ENCODE measurements around the gene ATG9B. TPM values are rescaled to one million over a fixed set of nuclear protein-coding genes. Genes with fewer than 3 reads are reported as not detected.

The ATG9B gene
- total RNA-seq, 1 donor from 2014 or later: 0.38 TPM

DNA sequence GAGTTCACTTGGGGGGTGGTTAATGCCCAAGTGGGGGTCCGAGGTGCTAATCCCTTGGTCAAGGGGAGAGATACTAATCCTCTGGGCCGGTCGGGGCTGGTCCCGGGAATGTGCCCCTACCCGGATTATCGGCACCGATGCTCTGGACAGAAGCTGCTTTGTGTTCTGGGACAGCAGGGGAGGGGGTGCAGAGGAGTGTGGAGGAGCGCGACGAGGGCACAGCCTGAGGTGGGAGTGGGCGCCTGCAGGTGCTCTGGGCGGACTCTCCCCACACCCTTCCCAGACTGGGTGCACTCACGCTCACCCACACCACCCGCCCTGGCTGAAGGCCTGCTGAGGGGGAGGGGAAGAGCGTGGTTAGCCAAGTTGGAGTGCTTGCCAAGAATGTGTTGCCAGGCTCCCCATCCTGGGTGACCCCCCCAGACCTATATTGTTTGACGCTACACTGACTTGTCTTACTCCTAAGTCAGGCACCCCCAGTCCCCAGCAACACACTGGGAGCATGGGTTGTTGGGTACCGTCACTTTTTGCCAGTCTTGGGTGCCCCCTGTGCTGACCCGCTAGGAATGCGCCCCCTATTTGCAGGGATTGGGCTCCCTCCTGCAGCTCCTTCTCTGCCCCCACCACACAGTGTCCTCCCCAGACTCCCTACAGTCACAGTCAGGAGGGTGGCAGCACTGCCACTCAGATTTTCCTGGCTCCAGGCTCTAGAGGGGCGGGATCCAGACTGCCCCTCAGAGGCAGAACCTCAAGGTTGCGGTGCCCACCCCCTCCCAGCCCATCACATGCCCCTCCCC is 36.3 kb upstream of the ATG9B start:
- peaks cover 44% of the 10 kb centered on the region for H3K4me1 ChIP-seq
- TF ChIP-seq CTCF (IDR thresholded peaks at IDR 0.05): no peak
- DNase-seq (no peak), ATAC-seq (no peak)
- H3K4me3 ChIP-seq: peak overlapping the region; percentile 72
- peaks cover 29% of the 10 kb centered on the region for H3K36me3 ChIP-seq
- peak overlapping the region; percentile 97 for H3K27ac ChIP-seq
- no peaks in the 10 kb centered on the region for H3K9me3 ChIP-seq
- intact Hi-C loops (cut with DNase I): no loop called here
- no peaks in the 10 kb centered on the region for H3K27me3 ChIP-seq (ENCODE audit: low read depth)

DNA sequence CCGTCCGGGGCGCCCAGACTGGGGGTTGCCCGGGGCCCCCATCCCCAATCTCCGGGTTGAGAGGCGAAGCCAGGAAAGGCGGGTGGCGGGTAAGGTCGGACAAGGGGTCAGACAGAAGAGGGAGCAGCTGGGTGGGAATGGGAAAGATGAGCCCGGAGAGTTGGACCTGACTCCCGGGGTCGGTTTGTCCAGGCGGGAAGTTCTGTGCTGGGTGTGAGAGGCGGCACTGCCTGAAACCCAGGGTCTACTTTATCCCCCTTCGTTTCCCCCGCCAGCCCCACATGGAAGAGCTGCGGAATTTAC is 35.8 kb upstream of the ATG9B start:
- H3K4me3 ChIP-seq: peak overlapping the region; percentile 72
- H3K9me3 ChIP-seq: no peaks in the 10 kb centered on the region
- DNase-seq (no peak), ATAC-seq (no peak)
- H3K36me3 ChIP-seq: peaks cover 23% of the 10 kb centered on the region
- no peak for TF ChIP-seq CTCF (IDR thresholded peaks at IDR 0.05)
- intact Hi-C loops (cut with DNase I): no loop called here
- H3K27ac ChIP-seq: peak overlapping the region; percentile 97
- H3K27me3 ChIP-seq (ENCODE audit: low read depth): no peaks in the 10 kb centered on the region
- peaks cover 44% of the 10 kb centered on the region for H3K4me1 ChIP-seq

DNA sequence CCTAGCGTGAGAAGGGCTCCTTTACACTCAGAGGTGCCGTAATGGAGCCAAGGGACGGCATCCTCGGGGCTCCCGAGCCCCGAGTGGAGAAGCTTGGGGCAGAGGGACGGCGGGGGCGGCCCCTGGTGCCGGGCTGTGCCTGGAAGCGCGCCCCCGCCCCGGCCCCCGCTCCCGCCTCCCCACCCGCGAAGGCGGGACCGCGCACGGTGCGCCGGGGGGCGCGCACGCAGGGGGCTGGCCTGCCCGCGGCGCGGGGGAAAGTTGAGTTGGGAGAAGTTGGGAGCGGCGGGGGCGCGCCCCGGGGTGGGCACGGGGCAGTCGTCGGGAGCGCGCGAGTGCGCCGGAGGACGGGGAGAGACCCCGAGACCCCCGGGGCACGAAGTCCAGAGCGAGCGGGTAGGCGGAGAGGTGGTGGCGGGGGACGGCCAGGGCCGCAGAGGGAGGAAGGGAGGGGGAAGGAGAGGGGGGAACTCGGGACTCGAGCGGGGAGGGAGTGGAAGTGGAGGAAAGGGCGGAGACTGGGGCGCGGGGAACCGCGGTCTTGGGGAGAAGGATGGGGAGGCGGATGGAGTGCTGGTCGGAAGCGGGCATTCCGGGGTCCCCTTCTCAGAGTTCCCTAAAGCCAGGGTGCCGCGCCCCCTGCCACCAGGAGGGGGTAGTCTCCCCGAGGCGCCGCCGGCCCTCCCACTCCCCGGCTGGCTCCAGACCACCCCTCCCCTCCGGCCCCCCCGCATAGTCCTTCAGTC is 35.2 kb upstream of the ATG9B start, which contains the start of gene SLC4A2:
SLC4A2 (plus strand) TSS at position 223 of the 746 bp plus-strand sequence. CDS start 2,399 bp downstream, outside the sequence.
- H3K4me3 ChIP-seq: peak within 1 kb of the TSS; percentile 72
- ATAC-seq (peak; percentile 69 to 74), DNase-seq (peak; percentile 86)
- H3K27ac ChIP-seq: peak within 1 kb of the TSS; percentile 97
- peaks cover 44% of the 10 kb centered on the region for H3K4me1 ChIP-seq
- H3K36me3 ChIP-seq: peaks cover 18% of the 10 kb centered on the region
- TF ChIP-seq CTCF (IDR thresholded peaks at IDR 0.05): peak; percentile 49
- H3K27me3 ChIP-seq (ENCODE audit: low read depth): no peaks in the 10 kb centered on the region
- intact Hi-C loops (cut with DNase I): no loop called here
- H3K9me3 ChIP-seq: no peaks in the 10 kb centered on the region

DNA sequence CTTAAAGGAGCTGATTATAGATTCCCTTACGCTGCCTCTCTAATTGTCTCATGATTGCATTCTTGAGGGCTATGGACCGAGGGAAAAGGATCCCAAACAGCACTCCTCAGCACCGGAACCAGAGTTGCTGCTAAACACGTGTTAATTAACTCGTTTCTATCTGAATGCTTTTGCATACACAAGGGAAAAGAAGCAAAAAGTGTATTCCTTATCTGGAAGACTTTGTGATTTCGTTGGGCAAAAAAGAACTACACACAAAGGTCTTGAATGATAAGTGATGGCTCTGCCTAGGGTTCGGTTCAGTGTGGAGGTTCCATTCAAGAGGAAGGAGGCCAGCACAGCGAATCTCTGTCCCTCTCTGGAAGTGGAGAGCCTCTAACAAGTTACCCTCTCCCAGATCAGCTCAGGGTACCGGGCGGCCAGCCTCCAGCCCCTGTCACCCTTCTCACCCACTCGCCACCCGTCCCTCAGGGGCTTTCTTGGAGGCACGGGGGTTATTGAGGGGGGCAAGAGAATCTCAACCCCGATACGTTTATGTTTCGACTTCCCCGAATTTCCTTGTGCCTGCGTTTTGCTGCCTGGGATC is 34.6 kb upstream of the ATG9B start:
- DNase-seq (no peak), ATAC-seq (no peak)
- intact Hi-C loops (cut with DNase I): no loop called here
- peaks cover 44% of the 10 kb centered on the region for H3K4me1 ChIP-seq
- H3K27me3 ChIP-seq (ENCODE audit: low read depth): no peaks in the 10 kb centered on the region
- peak overlapping the region; percentile 97 for H3K27ac ChIP-seq
- H3K9me3 ChIP-seq: no peaks in the 10 kb centered on the region
- TF ChIP-seq CTCF (IDR thresholded peaks at IDR 0.05): no peak
- H3K36me3 ChIP-seq: peaks cover 11% of the 10 kb centered on the region
- H3K4me3 ChIP-seq: peak overlapping the region; percentile 72

DNA sequence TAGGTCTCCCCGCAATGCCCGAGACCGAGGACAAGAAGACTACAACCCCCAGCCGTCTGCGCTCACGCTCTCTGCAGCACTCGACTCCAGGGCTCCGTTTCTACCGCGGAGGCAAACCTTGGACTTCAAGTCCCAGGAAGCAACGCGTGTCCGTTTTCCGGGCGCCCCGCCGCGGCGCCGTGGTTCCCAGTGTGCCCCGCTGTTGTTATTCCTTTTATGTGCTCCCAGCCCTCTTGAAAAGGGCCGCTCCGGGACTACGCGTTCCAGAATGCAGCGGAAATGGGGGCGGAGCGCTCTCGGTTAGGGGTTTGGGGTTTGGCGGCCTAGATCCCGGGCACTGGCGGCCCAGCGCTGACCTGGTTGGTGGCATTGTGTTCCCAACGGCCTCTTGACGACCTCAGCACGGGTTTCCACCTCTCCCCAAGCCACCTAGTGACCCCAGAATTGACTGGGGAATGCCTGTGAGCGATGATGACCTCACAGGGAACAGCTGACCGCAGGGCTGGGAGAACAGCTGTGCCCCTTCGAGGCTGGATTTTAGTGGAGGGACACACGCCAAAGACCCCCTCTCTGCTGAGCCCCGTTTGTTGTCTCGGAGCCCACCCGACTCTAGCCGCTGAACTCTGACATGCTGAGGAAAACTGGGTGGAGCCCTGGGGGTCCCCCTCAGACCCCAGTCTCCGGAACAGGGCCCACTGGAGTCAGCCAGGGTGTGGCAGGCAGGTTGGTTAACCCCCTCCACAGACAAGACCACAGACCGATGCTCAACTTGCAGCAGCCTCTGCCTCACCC is 33.9 kb upstream of the ATG9B start:
- intact Hi-C loops (cut with DNase I): no loop called here
- Histone ChIP-seq H3K9me3 (no peaks in the 10 kb centered on the region), H3K27me3 (ENCODE audit: low read depth) (no peaks in the 10 kb centered on the region), H3K27ac (peak overlapping the region; percentile 97), H3K4me1 (peaks cover 48% of the 10 kb centered on the region), H3K4me3 (peak overlapping the region; percentile 72), H3K36me3 (peaks cover 10% of the 10 kb centered on the region)
- peak; percentile 88 to 92 for ATAC-seq
- DNase-seq: peak; percentile 99
- no peak for TF ChIP-seq CTCF (IDR thresholded peaks at IDR 0.05)

All from lower lobe of right lung (tissue), 2 donors.